HepG2 (cell line): Measurements from ENCODE around the gene CMKLR1.

Experiments
- ARID2 ChIP-seq: sonication (generic); formaldehyde crosslinking; IDR thresholded peaks from 2 replicates; pipeline ENCODE4 v1.8.1; 2022; ENCODE audit warnings: mild to moderate bottlenecking, missing genetic modification reagents, borderline replicate concordance
- KLF9 ChIP-seq: IDR thresholded peaks from 2 replicates; pipeline ENCODE4 v1.6.1; 2016; ENCODE audit warnings: low read depth
- NFIC ChIP-seq: IDR thresholded peaks from 2 replicates; pipeline ENCODE4 v1.6.1; 2012; ENCODE audit warnings: mild to moderate bottlenecking, low read length, inconsistent platforms
- POLR2A ChIP-seq, 2 experiments: IDR thresholded peaks; 2 replicates each; pipeline ENCODE4 v1.6.1; 2011; ENCODE audit warnings: low read depth in 2 of 2, low read length in 2 of 2, mild to moderate bottlenecking in 1 of 2, moderate library complexity in 1 of 2; ENCODE audit not compliant: insufficient read depth in 1 of 2
- POLR2AphosphoS5 ChIP-seq: IDR thresholded peaks from 2 replicates; pipeline ENCODE4 v1.6.1; 2012; ENCODE audit warnings: low read depth, low read length
- SP2 ChIP-seq: sonication (generic); formaldehyde crosslinking; IDR thresholded peaks from 2 replicates; pipeline ENCODE4 v1.5.1; 2020; ENCODE audit warnings: mild to moderate bottlenecking, missing genetic modification reagents
- TBL1XR1 ChIP-seq: fragments of 150-350 bp; IDR thresholded peaks from 2 replicates; pipeline ENCODE4 v1.6.1; 2014; ENCODE audit warnings: borderline replicate concordance, low read length; ENCODE audit not compliant: partially characterized antibody
- TF ChIP-seq, protein P1 (sequence below), 2 experiments: fragments of 450-650 bp in 1 of 2; sonication (generic) in 1 of 2; formaldehyde crosslinking in 1 of 2; IDR thresholded peaks; 2 replicates each; pipeline versions ENCODE4 v1.6.1 to v1.8.0; 2016 to 2022; ENCODE audit warnings: antibody characterized with exemption in 1 of 2, mild to moderate bottlenecking in 1 of 2, missing genetic modification reagents in 1 of 2
- TF ChIP-seq, protein P2 (sequence below): sonication (generic); formaldehyde crosslinking; IDR thresholded peaks from 2 replicates; pipeline ENCODE4 v1.4.0; 2020; ENCODE audit warnings: missing genetic modification reagents
- TF ChIP-seq, protein P3 (sequence below): sonication (generic); formaldehyde crosslinking; IDR thresholded peaks from 2 replicates; pipeline ENCODE4 v1.4.0; 2020; ENCODE audit warnings: missing genetic modification reagents, borderline replicate concordance

DNA sequence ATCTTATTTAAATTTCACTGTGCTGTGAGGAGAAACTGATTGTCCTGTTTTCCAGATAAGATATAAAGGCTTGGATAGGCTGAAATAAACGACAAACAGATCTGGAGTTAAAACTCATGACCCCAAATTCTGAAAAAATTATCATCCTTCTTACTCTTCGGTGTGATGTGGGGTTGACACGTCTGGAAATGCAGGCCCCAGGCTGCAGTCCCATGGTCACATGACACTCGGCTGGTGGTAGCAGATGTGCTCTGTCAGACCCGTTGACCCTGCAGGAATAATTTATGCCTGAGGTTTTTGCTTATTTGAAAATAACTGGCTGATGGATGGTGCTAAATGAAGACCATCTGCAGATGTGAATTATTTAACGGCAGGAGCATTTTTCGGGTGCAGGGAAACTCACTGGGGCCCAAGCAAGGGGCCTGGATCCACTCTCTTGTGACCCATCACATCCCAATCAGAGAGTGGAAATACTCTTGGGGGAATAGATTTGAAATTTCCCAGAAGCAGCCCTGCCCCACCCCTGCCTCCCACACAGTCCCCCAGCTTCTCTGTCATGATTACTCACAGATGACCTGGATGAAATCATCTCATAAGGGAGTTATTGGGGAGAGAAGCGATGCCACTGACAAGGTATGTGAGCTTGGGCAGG lies 47.7 kb upstream of the CMKLR1 start:
- TF ChIP-seq POLR2A (IDR thresholded peaks at IDR 0.05; ENCODE audit: insufficient read depth in 1 of 2, low read depth in 2 of 2, low read length in 2 of 2) (no peak), ARID2 (no peak), NFIC (no peak), TBL1XR1 (no peak), KLF9 (CRISPR knock-in tag) (no peak), POLR2AphosphoS5 (no peak), SP2 (no peak)
- TF ChIP-seq, protein P1, sequence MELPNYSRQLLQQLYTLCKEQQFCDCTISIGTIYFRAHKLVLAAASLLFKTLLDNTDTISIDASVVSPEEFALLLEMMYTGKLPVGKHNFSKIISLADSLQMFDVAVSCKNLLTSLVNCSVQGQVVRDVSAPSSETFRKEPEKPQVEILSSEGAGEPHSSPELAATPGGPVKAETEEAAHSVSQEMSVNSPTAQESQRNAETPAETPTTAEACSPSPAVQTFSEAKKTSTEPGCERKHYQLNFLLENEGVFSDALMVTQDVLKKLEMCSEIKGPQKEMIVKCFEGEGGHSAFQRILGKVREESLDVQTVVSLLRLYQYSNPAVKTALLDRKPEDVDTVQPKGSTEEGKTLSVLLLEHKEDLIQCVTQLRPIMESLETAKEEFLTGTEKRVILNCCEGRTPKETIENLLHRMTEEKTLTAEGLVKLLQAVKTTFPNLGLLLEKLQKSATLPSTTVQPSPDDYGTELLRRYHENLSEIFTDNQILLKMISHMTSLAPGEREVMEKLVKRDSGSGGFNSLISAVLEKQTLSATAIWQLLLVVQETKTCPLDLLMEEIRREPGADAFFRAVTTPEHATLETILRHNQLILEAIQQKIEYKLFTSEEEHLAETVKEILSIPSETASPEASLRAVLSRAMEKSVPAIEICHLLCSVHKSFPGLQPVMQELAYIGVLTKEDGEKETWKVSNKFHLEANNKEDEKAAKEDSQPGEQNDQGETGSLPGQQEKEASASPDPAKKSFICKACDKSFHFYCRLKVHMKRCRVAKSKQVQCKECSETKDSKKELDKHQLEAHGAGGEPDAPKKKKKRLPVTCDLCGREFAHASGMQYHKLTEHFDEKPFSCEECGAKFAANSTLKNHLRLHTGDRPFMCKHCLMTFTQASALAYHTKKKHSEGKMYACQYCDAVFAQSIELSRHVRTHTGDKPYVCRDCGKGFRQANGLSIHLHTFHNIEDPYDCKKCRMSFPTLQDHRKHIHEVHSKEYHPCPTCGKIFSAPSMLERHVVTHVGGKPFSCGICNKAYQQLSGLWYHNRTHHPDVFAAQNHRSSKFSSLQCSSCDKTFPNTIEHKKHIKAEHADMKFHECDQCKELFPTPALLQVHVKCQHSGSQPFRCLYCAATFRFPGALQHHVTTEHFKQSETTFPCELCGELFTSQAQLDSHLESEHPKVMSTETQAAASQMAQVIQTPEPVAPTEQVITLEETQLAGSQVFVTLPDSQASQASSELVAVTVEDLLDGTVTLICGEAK (IDR thresholded peaks at IDR 0.05) = no peak
- TF ChIP-seq, protein P1 (CRISPR knock-in tag; IDR thresholded peaks at IDR 0.05) = no peak
- TF ChIP-seq, protein P2, sequence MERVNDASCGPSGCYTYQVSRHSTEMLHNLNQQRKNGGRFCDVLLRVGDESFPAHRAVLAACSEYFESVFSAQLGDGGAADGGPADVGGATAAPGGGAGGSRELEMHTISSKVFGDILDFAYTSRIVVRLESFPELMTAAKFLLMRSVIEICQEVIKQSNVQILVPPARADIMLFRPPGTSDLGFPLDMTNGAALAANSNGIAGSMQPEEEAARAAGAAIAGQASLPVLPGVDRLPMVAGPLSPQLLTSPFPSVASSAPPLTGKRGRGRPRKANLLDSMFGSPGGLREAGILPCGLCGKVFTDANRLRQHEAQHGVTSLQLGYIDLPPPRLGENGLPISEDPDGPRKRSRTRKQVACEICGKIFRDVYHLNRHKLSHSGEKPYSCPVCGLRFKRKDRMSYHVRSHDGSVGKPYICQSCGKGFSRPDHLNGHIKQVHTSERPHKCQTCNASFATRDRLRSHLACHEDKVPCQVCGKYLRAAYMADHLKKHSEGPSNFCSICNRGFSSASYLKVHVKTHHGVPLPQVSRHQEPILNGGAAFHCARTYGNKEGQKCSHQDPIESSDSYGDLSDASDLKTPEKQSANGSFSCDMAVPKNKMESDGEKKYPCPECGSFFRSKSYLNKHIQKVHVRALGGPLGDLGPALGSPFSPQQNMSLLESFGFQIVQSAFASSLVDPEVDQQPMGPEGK = no peak
- TF ChIP-seq, protein P3, sequence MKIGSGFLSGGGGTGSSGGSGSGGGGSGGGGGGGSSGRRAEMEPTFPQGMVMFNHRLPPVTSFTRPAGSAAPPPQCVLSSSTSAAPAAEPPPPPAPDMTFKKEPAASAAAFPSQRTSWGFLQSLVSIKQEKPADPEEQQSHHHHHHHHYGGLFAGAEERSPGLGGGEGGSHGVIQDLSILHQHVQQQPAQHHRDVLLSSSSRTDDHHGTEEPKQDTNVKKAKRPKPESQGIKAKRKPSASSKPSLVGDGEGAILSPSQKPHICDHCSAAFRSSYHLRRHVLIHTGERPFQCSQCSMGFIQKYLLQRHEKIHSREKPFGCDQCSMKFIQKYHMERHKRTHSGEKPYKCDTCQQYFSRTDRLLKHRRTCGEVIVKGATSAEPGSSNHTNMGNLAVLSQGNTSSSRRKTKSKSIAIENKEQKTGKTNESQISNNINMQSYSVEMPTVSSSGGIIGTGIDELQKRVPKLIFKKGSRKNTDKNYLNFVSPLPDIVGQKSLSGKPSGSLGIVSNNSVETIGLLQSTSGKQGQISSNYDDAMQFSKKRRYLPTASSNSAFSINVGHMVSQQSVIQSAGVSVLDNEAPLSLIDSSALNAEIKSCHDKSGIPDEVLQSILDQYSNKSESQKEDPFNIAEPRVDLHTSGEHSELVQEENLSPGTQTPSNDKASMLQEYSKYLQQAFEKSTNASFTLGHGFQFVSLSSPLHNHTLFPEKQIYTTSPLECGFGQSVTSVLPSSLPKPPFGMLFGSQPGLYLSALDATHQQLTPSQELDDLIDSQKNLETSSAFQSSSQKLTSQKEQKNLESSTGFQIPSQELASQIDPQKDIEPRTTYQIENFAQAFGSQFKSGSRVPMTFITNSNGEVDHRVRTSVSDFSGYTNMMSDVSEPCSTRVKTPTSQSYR = no peak
